Activated gamma-delta T cell treated with Interleukin-2 at 50 U/mL for 16 hours (primary cell): ENCODE data around the gene KIF5C.
A peak's percentile ranks its signal among the peaks of the same experiment; 100 is the strongest.

ENCODE experiments used
- DNase-seq: peaks from one replicate; pipeline ENCODE4 v3.0.0-alpha.2; 2020

KIF5C gene

GRCh38 chr2:149020432-149020851 is 145.4 kb downstream of the KIF5C start:
- DNase-seq: no peak

- DNase-seq: no peak
Observed at GRCh38 chr2:149021271-149021719, 146.3 kb downstream of the KIF5C start.

DNA sequence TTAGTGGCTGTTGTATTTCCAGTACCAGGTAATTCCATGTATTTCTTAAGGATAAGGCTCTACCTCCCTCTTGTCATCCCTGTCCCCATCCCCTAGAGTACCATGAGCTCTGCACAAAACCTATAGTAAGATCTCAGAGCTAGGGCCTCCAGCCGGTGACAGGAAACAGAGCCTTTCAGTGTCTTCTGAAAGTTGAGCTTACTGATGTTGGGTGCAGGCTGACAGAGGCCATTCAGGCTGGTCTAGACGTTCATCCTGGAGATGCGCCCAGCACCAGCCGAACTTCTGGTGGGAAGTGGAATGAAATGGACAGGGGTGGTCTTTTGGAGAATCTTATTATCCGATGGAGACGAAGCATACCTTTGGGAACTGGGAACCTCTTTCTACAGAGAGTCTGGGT is 146.7 kb downstream of the KIF5C start:
- DNase-seq: no peak

DNA sequence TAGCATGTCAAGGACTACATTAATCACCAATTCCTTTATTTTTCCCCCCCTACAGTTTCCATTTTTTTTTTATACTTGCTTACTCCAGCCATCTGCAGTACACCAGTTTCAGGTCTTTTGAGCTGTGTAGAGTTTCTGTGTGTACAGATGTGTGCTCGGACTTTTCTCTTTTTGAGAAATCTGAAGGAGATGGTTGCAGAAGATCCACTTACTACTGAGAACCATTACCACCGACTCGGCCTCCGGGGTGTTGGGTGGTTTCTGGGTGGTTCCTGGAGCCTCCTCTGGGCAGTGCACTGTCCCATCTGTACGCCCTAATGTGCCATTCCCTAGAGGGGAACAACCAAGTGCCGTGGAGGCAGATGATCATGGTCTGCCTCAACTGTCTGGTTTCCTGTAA is 148.1 kb downstream of the KIF5C start:
- no peak for DNase-seq

DNA sequence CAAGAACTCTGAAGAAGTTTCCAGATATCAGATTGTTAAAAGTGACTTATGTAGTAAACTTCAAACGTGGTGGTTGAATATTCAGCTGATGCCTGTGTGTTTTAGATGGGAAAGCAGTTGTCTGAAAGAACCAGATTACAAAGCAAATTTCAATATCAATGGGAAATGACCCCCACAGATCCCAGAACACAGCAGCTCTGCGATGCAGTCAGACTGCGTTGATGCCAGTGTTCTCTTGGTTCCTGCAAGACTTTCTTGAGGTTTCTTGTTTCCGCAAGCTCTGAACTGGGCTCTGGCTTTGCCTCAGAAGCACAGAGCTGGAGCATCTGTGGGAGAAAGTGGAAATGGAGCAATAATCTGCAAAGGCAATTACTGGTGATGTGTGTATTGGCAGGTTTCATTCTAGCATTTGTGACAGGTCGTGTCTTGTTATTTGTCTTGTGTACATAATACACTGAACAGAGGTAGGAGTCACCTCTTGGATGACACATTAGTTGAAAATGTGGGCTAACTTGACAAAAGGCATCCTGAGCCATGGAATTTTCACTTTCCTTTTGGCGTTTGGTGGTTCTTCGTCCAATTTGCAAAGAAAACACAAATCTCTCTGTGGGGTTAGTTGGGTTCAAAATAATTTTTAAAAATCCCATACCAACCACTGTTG is 152.7 kb downstream of the KIF5C start:
- no peak for DNase-seq

DNA sequence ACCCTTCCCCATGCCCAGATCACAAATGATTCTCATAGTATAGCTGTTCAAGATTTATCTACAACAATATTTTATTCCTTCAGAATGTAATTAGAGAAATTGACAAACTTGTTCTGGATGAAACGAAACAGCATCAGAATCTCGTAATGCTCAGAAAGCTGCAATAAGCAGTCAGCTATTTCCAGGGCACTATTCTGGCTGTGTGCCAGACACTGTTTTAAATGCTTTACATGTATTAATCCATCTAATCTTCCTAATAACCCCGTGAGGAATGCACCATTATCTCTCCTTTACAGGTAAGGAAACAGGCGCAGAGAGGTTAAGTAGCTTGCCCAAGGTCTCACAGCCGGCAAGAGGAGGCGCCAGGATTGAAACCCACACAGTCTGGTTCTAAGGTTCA is 153.3 kb downstream of the KIF5C start:
- no peak for DNase-seq

- DNase-seq: no peak
Observed at GRCh38 chr2:149028891-149029290, 153.9 kb downstream of the KIF5C start.

DNA sequence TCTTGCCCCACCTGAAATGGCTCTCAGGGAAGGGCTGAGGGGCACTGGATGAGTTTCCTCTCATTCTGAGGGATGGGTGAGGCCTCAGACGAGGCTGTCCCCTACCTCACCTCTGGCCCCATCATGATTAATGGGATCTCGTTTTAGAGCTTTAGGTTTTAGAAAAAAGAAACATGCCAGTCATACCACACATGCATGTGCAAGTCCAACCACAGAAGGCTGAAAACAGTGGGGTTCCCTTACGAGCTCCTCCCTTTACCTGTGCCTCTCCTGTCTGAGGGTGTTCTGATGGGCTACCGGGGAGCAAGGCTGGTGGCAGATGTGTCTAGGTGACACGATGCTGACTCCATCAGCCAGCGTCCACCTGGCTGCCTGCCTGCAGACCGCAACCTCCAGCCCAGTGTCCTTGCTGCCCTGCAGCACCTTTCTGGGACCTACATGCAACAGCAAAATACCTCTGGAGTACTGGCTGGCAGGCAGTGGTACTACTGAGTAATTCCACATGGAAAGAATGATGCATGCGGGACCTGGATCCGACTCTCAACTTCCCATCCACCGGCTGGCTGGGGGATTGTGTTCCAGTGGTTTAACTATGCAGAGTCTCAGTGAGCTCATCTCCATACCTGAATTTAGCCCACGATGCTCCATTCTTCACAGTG is 154.4 kb downstream of the KIF5C start:
- DNase-seq: no peak

DNA sequence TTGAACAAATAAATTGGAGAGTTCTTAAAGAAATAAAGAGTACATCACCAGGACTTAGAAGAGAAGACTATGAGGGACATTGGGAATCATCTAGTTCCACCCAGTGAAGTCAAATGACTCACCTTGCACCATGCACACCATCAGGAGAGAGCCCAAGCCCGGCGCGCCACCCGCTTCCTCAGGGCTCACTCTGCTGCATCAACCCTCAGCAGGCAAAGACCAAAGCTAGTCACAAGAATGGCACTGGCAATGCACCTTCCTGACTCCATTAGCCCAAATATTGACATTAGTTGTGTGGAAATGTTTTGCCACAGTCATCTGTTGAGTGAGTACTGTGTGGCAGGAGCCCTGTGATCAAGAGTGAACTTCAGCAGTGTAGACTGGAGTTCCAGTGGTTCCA is 156.4 kb downstream of the KIF5C start:
- no peak for DNase-seq

DNA sequence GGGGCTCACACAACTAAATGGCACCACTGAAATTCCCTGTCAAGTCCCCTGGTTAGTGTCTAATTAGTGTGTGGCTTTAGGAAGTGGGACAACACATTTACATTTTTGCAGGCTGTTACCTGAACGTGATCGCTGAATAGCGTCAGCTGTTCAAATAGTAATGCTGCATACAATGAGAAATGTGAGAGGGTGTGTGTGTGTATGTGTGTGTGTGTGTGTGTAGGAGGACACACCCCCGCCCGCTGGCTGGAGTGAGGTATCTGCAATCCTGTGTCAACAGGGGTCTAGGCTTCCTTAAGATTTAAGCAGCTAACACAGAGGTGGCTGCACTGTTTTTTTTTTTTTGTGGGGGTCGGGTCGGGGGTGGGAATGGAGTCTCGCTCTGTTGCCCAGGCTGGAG is 158.7 kb downstream of the KIF5C start:
- no peak for DNase-seq

- DNase-seq: no peak
Observed at GRCh38 chr2:149034406-149034805, 159.4 kb downstream of the KIF5C start.

GRCh38 chr2:149036507-149037293 is 161.7 kb downstream of the KIF5C start:
- DNase-seq: no peak

DNA sequence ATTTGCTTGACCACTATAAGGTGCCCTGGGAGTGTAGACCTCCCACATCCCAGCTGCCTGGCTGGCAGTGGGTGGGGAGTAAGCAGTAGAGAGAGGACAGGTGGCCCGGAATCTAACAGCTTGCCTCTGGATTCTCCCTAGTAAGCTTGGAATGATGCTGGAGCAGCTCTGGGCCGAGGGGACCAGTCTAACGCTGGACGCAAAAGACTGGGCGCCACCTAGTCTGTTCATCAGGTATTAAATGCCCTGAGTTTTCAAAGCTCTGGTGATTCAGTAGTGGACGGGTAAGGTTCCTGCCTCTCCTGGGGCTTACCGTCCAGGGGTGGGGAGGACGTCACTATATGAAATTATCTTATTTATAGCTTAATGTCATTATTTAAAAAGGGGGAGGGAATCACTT is 162.8 kb downstream of the KIF5C start:
- no peak for DNase-seq

DNA sequence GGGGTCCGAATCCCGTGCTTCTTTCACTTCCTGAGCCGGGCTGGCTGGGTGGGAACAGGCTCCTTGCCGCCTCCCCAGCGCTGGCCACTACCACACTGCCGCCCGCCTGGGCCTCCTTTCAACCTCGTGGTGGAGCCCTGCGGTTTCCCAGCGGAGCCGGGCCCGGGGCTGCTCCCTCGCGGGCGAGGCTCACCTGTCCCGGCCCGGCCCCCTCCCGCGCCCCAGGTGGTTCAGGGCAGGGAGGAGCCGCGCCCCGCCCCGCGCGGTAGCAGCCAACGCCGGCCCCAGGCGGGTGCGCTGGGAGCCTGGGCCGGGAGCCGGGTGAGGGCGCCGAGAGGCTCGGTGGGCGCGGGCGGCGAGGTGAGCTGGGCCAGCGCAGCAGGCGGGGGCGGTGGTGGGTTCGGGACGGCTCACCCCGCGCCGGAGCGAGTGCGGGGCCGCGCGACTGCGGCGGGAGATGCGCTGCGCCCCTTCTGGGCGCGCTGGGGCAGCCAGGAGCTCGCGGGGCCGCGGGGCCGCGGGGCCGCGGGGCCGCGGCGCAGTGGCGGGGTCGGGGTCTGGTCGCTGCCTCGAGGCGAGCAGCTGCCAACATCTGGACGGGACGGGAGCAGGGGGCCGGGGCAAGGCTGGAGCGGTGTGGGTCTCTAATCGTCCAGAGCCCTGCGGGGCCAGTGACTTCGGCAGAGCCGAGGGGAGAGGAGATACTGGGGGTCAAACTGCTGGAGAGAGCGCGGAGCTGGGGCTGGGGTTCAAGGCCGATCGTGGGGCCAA is 163.6 kb downstream of the KIF5C start, which contains the start of gene LYPD6B:
LYPD6B (plus strand) TSS at position 258 of the 771 bp plus-strand sequence. CDS start 92,250 bp downstream, outside the sequence.
- no peak for DNase-seq

DNA sequence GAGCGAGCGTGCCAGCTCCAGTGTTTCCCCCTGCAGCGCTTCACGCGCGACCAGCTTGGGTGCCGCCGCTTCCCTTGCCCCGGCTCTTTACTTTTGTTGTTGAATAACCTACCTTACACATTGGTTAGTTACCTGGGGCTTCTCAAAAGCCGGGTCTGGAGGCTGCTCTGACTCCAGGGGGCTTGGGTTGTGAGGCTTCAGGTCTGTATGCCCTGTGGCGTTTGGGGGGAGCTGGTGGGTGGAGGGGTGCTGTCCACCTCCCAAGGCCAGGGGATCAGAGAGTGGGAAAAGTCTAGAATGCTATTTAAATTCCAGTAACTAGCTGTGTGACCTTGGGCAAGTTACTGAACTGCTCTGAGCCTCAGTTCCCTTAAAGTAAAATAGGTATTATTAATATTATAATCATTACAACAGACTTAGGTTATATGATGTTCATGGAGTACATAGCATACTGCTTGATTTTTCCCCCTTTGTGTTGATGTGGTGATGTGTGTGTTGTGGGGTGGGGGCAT is 164.2 kb downstream of the KIF5C start:
- DNase-seq: no peak

DNA sequence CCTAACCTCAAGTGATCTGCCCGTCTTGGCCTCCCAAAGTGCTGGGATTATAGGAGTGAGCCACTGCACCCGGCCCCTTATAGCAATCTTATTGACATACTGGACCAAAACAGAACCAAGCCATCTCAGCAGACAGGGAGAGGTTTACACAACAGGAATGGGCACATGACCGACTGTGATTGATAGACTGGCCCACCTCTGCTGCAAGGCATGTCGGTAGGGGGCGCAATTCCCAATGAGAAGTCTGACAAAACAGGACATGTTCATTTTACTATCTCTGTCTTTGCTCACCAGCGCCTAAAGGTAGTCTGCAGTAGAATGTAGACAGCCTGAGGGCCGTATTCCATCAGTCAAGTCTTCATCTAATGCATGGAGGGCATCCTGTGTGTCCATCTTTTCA is 165.4 kb downstream of the KIF5C start:
- peak; percentile 17 for DNase-seq

- DNase-seq: no peak
Observed at GRCh38 chr2:149041482-149041881, 166.5 kb downstream of the KIF5C start.

GRCh38 chr2:149042881-149043280 is 167.9 kb downstream of the KIF5C start:
- no peak for DNase-seq

DNA sequence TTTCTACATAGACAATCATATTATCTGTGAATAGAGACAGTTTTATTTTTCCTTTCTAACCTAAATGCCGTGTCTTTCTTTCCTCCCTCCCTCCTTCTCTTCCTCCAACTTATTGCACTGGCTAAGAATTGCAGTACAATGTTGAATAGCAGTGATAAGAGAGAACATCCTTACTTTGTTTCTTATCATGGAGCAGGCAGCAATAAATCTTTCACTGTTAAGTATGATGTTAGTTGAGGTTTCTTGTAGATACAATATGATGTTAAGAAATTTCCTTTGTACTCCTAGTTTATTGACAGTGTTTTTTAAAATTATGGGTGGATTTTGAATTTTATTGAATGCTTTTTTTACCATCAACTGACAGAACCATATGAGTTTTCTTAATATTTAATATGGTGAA is 169.5 kb downstream of the KIF5C start:
- DNase-seq: no peak

DNA sequence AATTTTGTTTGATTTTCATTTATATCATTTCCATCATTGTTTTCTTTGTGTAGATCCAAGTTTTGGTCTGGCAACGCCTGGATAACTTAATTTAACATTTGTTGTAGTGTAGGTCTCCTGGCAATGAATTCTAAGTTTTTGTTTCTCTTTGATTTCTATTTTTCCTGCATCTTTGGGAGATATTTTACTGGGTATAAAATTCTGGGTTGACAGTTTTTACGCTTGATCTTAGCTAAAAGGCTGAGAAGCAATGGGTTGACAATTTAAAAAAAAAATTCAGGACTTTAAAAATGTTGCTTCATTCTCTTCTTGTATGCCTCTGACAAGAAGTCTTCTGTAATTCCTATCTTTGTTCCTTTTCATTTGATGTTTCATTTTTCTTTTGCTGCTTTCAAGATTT is 172.1 kb downstream of the KIF5C start:
- DNase-seq: no peak

DNA sequence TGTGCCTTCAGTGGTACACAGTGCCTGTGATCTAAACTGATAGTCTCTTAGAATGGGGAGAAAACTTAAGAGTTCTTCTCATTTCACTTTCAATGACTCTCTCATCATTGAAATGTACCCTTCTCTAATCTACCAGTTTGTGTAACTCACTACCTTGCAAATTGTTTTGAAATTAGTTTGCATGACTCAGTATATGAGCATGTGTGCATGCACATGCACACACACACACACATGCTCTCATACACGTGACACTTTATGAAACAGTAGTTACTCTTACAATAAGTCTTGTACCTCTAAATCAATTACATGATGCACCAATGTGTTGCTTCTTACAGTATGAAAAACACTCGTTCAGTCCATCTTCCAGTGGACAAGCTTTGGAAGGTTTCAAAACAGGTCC is 174.1 kb downstream of the KIF5C start:
- DNase-seq: no peak

- DNase-seq: no peak
Observed at GRCh38 chr2:149050188-149050587, 175.2 kb downstream of the KIF5C start.

DNA sequence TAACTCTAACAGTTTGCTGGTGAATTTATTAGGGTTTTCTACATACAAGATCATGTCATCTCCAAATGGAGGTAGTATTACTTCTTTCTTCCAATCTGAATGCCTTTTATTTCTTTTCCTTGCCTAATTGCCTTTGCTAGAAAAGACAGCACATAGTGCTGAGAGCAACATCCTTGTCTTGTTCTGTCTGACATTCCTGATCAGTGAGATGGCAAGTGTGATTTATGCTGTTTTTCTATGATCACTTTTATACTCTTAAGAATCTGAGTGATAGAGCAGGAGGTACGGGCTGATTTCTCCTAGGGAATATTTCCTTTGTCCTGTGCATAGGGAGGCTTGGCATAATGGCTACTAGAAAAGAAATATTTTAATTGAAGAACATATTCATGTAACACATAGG is 180.7 kb downstream of the KIF5C start:
- DNase-seq: no peak
